Measurements from ENCODE around the gene AMN1.

Gene AMN1

GRCh38 chr12:31626270-31626995 is 102.4 kb downstream of the AMN1 start:
- no peak for DNase-seq

- DNase-seq, result no peak
Observed at GRCh38 chr12:31622038-31622437, 106.8 kb downstream of the AMN1 start.

All from activated CD4-positive, alpha-beta T cell treated with anti-CD3 and anti-CD28 coated beads for 1 hour (primary cell).